Spleen (tissue), 7 donors: ENCODE measurements around the gene PCDHGB2.

Source experiments
- POLR2A ChIP-seq, 3 donors: fragments of 450-650 bp; IDR thresholded peaks; one replicate each; pipeline ENCODE4 v1.5.1; 2017; ENCODE audit warnings: antibody characterized with exemption in 3 of 3, mild to moderate bottlenecking in 1 of 3
- POLR2AphosphoS5 ChIP-seq, 3 donors: sonication (generic); formaldehyde crosslinking; IDR thresholded peaks; one replicate each; pipeline ENCODE4 v1.5.1; 2017; ENCODE audit warnings: antibody characterized with exemption in 3 of 3
- TF ChIP-seq, protein P1 (sequence below), 11 experiments: fragments of 200-600 bp in 7 of 11; fragments of 450-650 bp in 4 of 11; sonication (generic) in 4 of 11; IDR thresholded peaks in 8 of 11; conservative IDR thresholded peaks in 3 of 11; 1 replicate in 7 of 11; 2 replicates in 4 of 11; pipeline versions ENCODE4 v1.4.0 to v1.8.0; 2016 to 2021; ENCODE audit warnings: antibody characterized with exemption in 11 of 11, inconsistent platforms in 4 of 11, mild to moderate bottlenecking in 1 of 11
- donor health status: DM: no; HTN: no; CAD: no; lungs with moderate emphysema.
- donor health status: DM: no; HTN: no; CAD: no.
- donor health status: DM: no; HTN: no; CAD: no.

DNA sequence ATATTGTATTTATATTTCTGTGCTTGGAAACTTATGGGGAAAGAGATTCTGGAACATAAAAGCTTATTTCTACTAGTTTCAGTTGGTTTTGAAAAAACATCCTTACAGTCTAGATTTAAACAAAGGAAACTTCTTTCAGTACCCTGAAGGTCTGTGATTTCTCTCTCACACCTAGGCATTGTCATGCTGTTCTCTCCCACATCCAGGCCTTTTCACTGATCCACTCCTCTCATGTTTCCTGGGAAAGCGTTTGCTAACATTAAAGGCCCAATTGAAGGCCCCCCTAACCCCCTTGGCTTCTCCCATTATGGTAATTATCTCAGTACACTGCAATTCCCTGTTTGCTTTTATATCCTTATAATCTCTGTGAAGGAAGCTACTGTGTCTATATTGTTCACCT is 17.0 kb upstream of the PCDHGB2 start:
- TF ChIP-seq, protein P1, sequence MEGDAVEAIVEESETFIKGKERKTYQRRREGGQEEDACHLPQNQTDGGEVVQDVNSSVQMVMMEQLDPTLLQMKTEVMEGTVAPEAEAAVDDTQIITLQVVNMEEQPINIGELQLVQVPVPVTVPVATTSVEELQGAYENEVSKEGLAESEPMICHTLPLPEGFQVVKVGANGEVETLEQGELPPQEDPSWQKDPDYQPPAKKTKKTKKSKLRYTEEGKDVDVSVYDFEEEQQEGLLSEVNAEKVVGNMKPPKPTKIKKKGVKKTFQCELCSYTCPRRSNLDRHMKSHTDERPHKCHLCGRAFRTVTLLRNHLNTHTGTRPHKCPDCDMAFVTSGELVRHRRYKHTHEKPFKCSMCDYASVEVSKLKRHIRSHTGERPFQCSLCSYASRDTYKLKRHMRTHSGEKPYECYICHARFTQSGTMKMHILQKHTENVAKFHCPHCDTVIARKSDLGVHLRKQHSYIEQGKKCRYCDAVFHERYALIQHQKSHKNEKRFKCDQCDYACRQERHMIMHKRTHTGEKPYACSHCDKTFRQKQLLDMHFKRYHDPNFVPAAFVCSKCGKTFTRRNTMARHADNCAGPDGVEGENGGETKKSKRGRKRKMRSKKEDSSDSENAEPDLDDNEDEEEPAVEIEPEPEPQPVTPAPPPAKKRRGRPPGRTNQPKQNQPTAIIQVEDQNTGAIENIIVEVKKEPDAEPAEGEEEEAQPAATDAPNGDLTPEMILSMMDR (IDR thresholded peaks at IDR 0.05 in 8 of 11, conservative IDR thresholded peaks at IDR 0.05 in 3 of 11): no peak
- TF ChIP-seq POLR2A (IDR thresholded peaks at IDR 0.05) (no peak), POLR2AphosphoS5 (IDR thresholded peaks at IDR 0.05) (no peak)
